ENCODE data around the gene OXNAD1.

OXNAD1 gene

GRCh38 chr3:16222547-16222946 lies 42.5 kb upstream of the OXNAD1 start:
- TF ChIP-seq REST (IDR thresholded peaks at IDR 0.05; ENCODE audit: low read depth), result no peak

- TF ChIP-seq RAD21 (IDR thresholded peaks at IDR 0.05; ENCODE audit: low read depth) (no peak), FOXM1 (IDR thresholded peaks at IDR 0.05; ENCODE audit: borderline replicate concordance, low read depth) (no peak), ZBTB7A (IDR thresholded peaks at IDR 0.05; ENCODE audit: low read depth) (no peak), CEBPB (IDR thresholded peaks at IDR 0.05) (no peak), TEAD4 (IDR thresholded peaks at IDR 0.05) (no peak), EGR1 (IDR thresholded peaks at IDR 0.05) (no peak), REST (IDR thresholded peaks at IDR 0.05; ENCODE audit: low read depth) (no peak), CREB1 (IDR thresholded peaks at IDR 0.05; ENCODE audit: low read depth) (no peak), YY1 (IDR thresholded peaks at IDR 0.05; ENCODE audit: low read depth) (no peak), MAX (IDR thresholded peaks at IDR 0.05) (no peak), TAF1 (IDR thresholded peaks at IDR 0.05; ENCODE audit: low read depth) (no peak), USF1 (IDR thresholded peaks at IDR 0.05) (no peak), EP300 (IDR thresholded peaks at IDR 0.05; ENCODE audit: borderline replicate concordance) (no peak), TCF12 (IDR thresholded peaks at IDR 0.05; ENCODE audit: low read depth) (no peak), NFIC (IDR thresholded peaks at IDR 0.05) (no peak)
Observed at GRCh38 chr3:16224325-16224724, 40.7 kb upstream of the OXNAD1 start.

- TF ChIP-seq USF1 (IDR thresholded peaks at IDR 0.05), result no peak
- no peak for TF ChIP-seq NFIC (IDR thresholded peaks at IDR 0.05)
- no peak for TF ChIP-seq FOXM1 (IDR thresholded peaks at IDR 0.05; ENCODE audit: borderline replicate concordance, low read depth)
- no peak for TF ChIP-seq EGR1 (IDR thresholded peaks at IDR 0.05)
- no peak for TF ChIP-seq YY1 (IDR thresholded peaks at IDR 0.05; ENCODE audit: low read depth)
- TF ChIP-seq TCF12 (IDR thresholded peaks at IDR 0.05; ENCODE audit: low read depth), result no peak
- no peak for TF ChIP-seq ZBTB7A (IDR thresholded peaks at IDR 0.05; ENCODE audit: low read depth)
- TF ChIP-seq CEBPB (IDR thresholded peaks at IDR 0.05), result no peak
- TF ChIP-seq TAF1 (IDR thresholded peaks at IDR 0.05; ENCODE audit: low read depth), result no peak
- TF ChIP-seq TEAD4 (IDR thresholded peaks at IDR 0.05), result no peak
- no peak for TF ChIP-seq REST (IDR thresholded peaks at IDR 0.05; ENCODE audit: low read depth)
- no peak for TF ChIP-seq EP300 (IDR thresholded peaks at IDR 0.05; ENCODE audit: borderline replicate concordance)
- TF ChIP-seq MAX (IDR thresholded peaks at IDR 0.05), result no peak
- TF ChIP-seq CREB1 (IDR thresholded peaks at IDR 0.05; ENCODE audit: low read depth), result no peak
- TF ChIP-seq RAD21 (IDR thresholded peaks at IDR 0.05; ENCODE audit: low read depth), result no peak
Observed at GRCh38 chr3:16227566-16227965, 37.4 kb upstream of the OXNAD1 start.

GRCh38 chr3:16229681-16230080 lies 35.3 kb upstream of the OXNAD1 start:
- TF ChIP-seq RAD21 (IDR thresholded peaks at IDR 0.05; ENCODE audit: low read depth) (no peak), MAX (IDR thresholded peaks at IDR 0.05) (no peak), CREB1 (IDR thresholded peaks at IDR 0.05; ENCODE audit: low read depth) (no peak), FOXM1 (IDR thresholded peaks at IDR 0.05; ENCODE audit: borderline replicate concordance, low read depth) (no peak), TEAD4 (IDR thresholded peaks at IDR 0.05) (no peak), USF1 (IDR thresholded peaks at IDR 0.05) (no peak), EGR1 (IDR thresholded peaks at IDR 0.05) (no peak), TAF1 (IDR thresholded peaks at IDR 0.05; ENCODE audit: low read depth) (no peak), ZBTB7A (IDR thresholded peaks at IDR 0.05; ENCODE audit: low read depth) (no peak), REST (IDR thresholded peaks at IDR 0.05; ENCODE audit: low read depth) (no peak), NFIC (IDR thresholded peaks at IDR 0.05) (no peak)

Measured in Ishikawa (cell line).